Measurements from ENCODE around the gene MEGF6.

The MEGF6 gene

GRCh38 chr1:3464649-3465025 is 146.7 kb downstream of the MEGF6 start:
- no peak for DNase-seq

- no peak for DNase-seq
These were observed 147.2 kb downstream of the MEGF6 start for GRCh38 chr1:3463891-3464648.

- DNase-seq: no peak
These were observed 147.9 kb downstream of the MEGF6 start for GRCh38 chr1:3463408-3463863.

- no peak for DNase-seq
These were observed 148.3 kb downstream of the MEGF6 start for GRCh38 chr1:3463013-3463385.

- no peak for DNase-seq
These were observed 148.8 kb downstream of the MEGF6 start for GRCh38 chr1:3462356-3463012.

- DNase-seq: no peak
These were observed 149.4 kb downstream of the MEGF6 start for GRCh38 chr1:3461934-3462275.

GRCh38 chr1:3461238-3461933 is 149.9 kb downstream of the MEGF6 start:
- no peak for DNase-seq

GRCh38 chr1:3460672-3461131 is 150.6 kb downstream of the MEGF6 start:
- DNase-seq: no peak

- DNase-seq: no peak
These were observed 151.2 kb downstream of the MEGF6 start for GRCh38 chr1:3459940-3460671.

GRCh38 chr1:3459051-3459908 is 152.0 kb downstream of the MEGF6 start:
- DNase-seq: no peak

- DNase-seq: no peak
These were observed 153.1 kb downstream of the MEGF6 start for GRCh38 chr1:3457910-3458883.

GRCh38 chr1:3456964-3457909 is 154.1 kb downstream of the MEGF6 start:
- no peak for DNase-seq

- no peak for DNase-seq
These were observed 154.8 kb downstream of the MEGF6 start for GRCh38 chr1:3456449-3456963.

GRCh38 chr1:3455670-3456448 is 155.4 kb downstream of the MEGF6 start:
- DNase-seq: no peak

GRCh38 chr1:3454811-3455618 is 156.3 kb downstream of the MEGF6 start:
- no peak for DNase-seq

- DNase-seq: no peak
These were observed 157.2 kb downstream of the MEGF6 start, which contains the start of gene ARHGEF16 for GRCh38 chr1:3453891-3454810. ARHGEF16 (plus strand) TSS chr1:3454665; CDS start chr1:3463085, 8,420 bp downstream.

Measured in amniotic stem cell (primary cell).